Lung microvascular endothelial cell (primary cell): ENCODE data around the gene NPLOC4. TPM values are rescaled to one million over a fixed set of nuclear protein-coding genes. Genes with fewer than 3 reads are reported as not detected.
"Not testable (repeated sequence)": the region's sequence is repeated elsewhere in the genome, so short reads cannot be mapped to it uniquely, and the experiment has no call there.

Experiments used
- DNase-seq, 2 donors: peaks; one replicate each; pipeline versions ENCODE4 v3.0.0 to v3.0.0-alpha.2; 2010; ENCODE audit warnings: low read depth in 2 of 2
- total RNA-seq: library from RNA; depleted of rRNA; stranded (reverse); fragments of >200 nt; gene quantifications from 2 replicates; pipeline ENCODE4 v1.2.1, GENCODE V29; 2014

NPLOC4 gene
- total RNA-seq, 1 donor from 2014 or later, result 51.2 TPM

DNA sequence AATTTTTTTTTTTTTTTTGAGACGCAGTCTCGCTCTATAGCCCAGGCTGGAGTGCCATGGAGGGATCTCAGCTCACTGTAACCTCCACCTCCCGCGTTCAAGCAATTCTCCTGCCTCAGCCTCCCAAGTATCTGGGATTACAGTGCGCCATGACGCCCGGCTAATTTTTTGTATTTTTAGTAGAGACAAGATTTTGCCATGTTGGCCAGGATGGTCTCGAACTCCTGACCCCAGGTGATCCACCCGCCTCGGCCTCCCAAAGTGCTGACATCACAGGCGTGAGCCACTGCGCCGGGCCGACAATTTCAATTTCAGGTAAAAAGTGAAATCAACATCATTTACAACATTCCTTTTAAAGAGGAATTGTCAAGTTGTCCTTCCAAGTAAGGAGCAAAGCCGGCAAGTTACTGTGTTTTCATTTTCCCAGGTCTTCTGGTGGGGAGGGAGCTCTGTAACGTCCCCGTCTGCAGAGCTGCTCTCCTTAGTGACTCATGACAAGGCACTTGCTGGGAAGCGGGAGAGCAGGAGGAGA lies 873 bp downstream of the NPLOC4 start:
- DNase-seq, result no peak

- DNase-seq, result no peak
Measured at GRCh38 chr17:81635431-81635830, 1.5 kb downstream of the NPLOC4 start.

DNA sequence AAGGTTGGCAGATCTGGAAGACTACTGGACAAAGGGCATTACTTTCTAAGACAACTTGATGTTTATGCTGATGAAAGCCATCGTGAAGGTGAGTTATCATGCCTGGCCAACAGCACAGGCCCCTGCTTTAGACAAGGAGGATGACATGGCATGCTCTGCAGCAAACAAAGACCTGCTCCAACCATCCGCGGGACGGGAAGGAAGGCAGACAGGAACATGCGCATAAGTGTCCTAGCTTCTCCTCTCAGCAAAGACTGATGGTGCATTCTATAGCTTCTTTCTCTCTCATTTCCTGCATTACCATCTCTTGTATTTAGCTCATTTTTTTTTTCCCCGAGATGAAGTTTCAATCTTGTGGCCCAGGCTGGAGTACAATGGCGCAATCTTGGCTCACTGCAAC lies 5.4 kb downstream of the NPLOC4 start:
- DNase-seq, result no peak

GRCh38 chr17:81630274-81630673 lies 6.6 kb downstream of the NPLOC4 start:
- no peak for DNase-seq

- DNase-seq, result peak in 1 of 2 donors; percentile 60
Measured at GRCh38 chr17:81621494-81622130, 15.3 kb downstream of the NPLOC4 start.

- not testable (repeated sequence) for DNase-seq
Measured at GRCh38 chr17:81618307-81618706, 18.6 kb downstream of the NPLOC4 start.

- no peak for DNase-seq
Measured at GRCh38 chr17:81616877-81617276, 20.0 kb downstream of the NPLOC4 start.

DNA sequence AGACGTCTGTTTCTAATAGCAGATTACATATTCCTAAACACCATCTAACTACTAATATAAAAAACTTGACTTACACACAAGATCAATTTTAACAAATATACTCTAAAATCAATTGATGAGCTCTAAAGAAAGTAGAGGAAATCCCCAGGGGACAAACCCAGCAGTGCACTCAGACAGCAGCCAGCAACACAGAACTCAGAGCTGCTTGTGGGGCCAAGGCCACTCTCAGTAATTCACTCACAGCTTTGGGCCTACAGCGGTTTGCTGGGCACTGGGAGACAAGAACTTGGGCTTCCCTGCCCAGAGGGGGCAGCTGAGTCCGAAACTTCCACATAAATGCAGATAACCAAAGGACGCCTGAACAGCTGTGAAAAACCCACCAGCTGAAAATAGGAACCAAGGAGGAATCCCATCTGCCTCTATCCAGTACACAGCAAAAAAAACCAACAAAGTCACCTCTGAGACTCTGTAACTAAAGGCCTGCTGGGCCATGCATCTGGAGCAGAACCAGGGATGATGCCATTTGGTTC lies 21.4 kb downstream of the NPLOC4 start:
- DNase-seq, result no peak

GRCh38 chr17:81612172-81612970 lies 24.5 kb downstream of the NPLOC4 start:
- DNase-seq, result no peak

GRCh38 chr17:81609541-81610311 lies 27.2 kb downstream of the NPLOC4 start:
- DNase-seq, result no peak

DNA sequence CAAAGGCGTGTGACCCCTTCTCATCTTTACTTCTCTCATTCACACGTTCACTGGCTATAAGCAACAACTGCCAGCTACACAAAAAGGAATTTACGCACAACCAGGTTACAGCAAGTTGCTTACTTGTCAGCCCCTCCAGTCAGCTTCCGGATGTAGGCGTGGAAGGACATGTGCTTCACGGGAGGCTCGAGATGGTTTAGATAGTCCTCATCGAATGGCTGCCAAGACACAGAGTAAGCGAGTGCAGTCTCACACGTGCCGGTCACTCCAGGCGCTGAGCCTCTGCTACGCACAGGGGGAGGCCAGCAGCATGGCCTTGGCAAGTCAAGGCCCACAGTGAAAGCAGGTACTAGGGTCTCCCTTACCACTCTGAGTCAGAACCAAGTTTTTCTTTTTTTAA lies 28.3 kb downstream of the NPLOC4 start:
- no peak for DNase-seq

- DNase-seq, result no peak
Measured at GRCh38 chr17:81608082-81608481, 28.8 kb downstream of the NPLOC4 start.

- no peak for DNase-seq
Measured at GRCh38 chr17:81607431-81607830, 29.5 kb downstream of the NPLOC4 start.

DNA sequence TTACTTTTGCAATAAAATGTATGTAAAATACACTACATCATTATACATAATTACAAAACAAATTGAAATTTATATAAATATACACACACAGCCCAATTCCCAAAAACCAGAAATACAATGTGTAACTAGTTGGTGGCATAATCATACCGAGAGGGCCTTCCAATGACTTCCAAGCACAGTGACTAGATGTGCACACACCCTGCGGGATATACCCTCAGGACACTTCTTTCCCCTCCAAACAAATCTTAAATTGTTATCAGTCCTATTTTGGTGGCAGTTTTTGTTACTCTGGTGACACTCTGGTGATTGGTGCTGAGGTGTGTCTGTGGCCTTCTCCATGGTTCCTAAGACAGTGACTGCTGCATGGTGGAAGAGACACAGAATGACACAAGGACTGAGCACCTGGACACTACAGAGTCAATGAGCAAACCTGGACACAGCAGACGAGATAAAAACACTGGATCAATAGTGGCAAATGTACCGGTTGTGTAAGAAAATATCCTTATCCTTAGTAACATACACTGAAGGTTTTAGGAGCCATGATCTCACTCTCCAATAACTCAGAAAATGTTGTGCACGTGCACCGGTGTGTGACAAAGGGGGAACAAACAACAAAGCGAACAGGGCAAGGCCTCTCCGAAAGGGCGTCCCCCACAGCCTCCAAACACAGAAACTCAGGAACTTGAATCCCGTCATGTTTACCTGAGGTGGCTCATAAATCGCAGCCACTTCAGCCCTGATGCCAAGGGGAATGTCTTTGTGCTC lies 32.9 kb downstream of the NPLOC4 start:
- no peak for DNase-seq

GRCh38 chr17:81601525-81602120 lies 35.3 kb downstream of the NPLOC4 start:
- peak; percentile 81 for DNase-seq

GRCh38 chr17:81599719-81600486 lies 37.0 kb downstream of the NPLOC4 start:
- DNase-seq, result peak; percentile 37 to 74

DNA sequence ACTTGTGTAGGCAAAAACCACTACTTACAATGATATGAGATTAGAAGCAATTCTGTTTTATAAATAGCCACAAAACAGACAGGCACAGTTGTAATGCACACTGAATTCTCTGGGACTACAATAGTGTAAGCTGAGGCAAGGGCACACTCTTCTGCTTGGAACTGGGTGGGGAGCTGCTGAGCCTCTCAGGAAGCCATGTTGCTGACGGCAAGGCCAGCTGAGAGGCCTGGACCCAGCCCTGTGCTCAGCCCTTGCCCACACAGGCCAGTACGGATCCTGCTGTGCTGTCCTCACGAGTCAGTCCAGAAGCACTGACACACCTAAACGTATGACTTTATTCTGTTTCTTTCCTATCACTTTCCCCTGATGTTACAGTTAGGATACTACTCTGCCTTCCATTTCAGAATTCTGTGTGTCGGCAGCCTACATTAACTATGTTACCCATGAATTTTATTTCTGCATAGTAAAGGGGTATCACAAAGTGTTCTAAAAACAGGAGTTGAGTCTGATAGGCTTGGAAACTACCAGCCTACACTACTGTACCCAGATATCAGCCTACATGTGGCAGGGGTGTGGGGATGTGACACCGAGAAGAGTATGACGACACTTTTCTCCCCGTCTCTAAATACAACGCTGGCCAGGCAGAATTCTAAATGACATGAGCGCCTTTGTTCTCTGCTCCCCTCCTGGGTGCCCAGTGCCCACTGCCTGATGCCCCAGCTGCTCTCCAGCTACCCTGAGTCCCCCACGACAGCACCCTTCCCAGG lies 43.6 kb downstream of the NPLOC4 start:
- DNase-seq, result no peak

DNA sequence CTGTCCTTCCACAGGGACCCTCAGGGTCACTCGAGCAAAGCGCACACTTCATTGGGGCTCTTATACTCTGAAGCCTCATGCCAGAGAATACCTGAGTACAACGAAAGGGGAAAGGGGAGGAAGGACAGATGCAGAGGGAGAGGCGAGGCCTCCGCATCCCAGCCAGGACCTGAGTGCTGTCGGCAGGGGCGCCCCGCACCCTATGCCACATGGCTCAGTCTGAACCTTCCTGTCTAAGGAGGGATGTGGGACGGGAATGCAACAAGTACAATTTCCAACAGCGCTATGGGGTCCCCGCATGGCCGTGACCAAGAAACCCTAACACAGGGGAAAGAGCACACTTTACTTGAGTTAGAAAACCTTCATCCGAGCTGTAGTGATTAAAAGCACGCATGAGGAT lies 44.9 kb downstream of the NPLOC4 start:
- DNase-seq, result no peak

DNA sequence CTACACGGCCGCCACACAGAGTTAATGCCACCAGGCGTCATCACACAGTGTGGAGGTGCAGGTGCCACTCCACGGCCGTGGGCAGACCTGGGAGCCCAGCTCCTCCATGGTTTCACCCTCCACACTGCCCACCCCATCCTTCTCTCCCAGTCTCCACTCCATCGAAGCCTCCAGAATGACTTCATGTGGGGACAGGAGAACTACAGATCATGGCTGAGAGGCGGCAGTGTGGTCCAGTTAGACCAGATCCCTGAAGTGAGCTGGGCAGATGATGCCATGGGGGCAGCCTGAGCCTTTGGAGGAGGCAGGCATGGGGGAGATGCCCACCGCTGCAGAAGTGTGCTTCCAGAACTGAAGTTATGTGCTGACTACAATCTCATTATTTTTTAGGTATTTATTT lies 46.8 kb downstream of the NPLOC4 start:
- no peak for DNase-seq
